Psoas muscle (tissue), 8 donors: Measurements from ENCODE around the gene SLC2A4RG. TPM values are rescaled to one million over a fixed set of nuclear protein-coding genes. Genes with fewer than 3 reads are reported as not detected.
"Not testable (repeated sequence)": the region's sequence is repeated elsewhere in the genome, so short reads cannot be mapped to it uniquely, and the experiment has no call there.

Source experiments
- ATAC-seq, 4 donors: fragments of 200-7000 bp; cut with Tn5 transposase; one replicate each; pipeline ENCODE4 v1.9.1; 2020; ENCODE audit warnings: moderate library complexity in 3 of 4, mild to moderate bottlenecking in 2 of 4
- DNase-seq, 2 donors: peaks; one replicate each; pipeline ENCODE4 v3.0.0-alpha.2; 2020
- H3K27ac ChIP-seq: fragments of 200-600 bp; one replicate; pipeline ENCODE4 v1.8.0; 2022
- H3K27me3 ChIP-seq, 3 donors: fragments of 200-600 bp in 1 of 3; one replicate each; pipeline versions ENCODE4 v1.6.1 to v1.8.0; 2013 to 2022; ENCODE audit warnings: low read length in 2 of 3, mild to moderate bottlenecking in 2 of 3, moderate library complexity in 1 of 3; ENCODE audit not compliant: insufficient read depth in 3 of 3
- H3K36me3 ChIP-seq, 2 donors: fragments of 200-600 bp in 1 of 2; one replicate each; pipeline versions ENCODE4 v1.6.1 to v1.8.0; 2013 to 2022; ENCODE audit warnings: low read depth in 1 of 2, mild to moderate bottlenecking in 1 of 2, moderate library complexity in 1 of 2; ENCODE audit not compliant: insufficient read depth in 1 of 2
- H3K4me1 ChIP-seq: fragments of 200-600 bp; one replicate; pipeline ENCODE4 v1.8.0; 2022
- H3K4me3 ChIP-seq: fragments of 200-600 bp; one replicate; pipeline ENCODE4 v1.8.0; 2022; ENCODE audit warnings: mild to moderate bottlenecking
- H3K9me3 ChIP-seq: fragments of 200-600 bp; one replicate; pipeline ENCODE4 v1.8.0; 2022
- WGBS, 3 donors: extraction: QIAGEN DNeasy Blood & Tissue Kit; methylation state at CpG; one replicate each; pipeline versions ENCODE4 v1.1.6 to v1.1.7; 2013; 5-methylcytosine and 5-hydroxymethylcytosine counted together
- intact Hi-C, 2 donors: fragments of 100-400 bp; cut with DNase I; formaldehyde crosslinking; loops; one replicate each; pipeline versions ENCODE4 v1.11.0 to v1.14.2; 2022
- polyA plus RNA-seq, 3 donors: library from polyadenylated mRNA; stranded (reverse); fragments of 200-250 nt; gene quantifications; one replicate each; pipeline ENCODE4 v1.2.3, GENCODE V29; 2013
- total RNA-seq, 4 donors: library from RNA; stranded (reverse); fragmentation: NEBNext Ultra II Directional in 2 of 4; extraction: Animal tissue kit (Norgen Biotek cat#: 25700) in 2 of 4; gene quantifications; one replicate each; pipeline versions ENCODE4 v1.2.1 to v1.2.4, GENCODE V29; 2021 to 2023
- TF ChIP-seq, protein P1 (sequence below): fragments of 200-600 bp; IDR thresholded peaks from one replicate; pipeline ENCODE4 v1.8.0; 2022; ENCODE audit warnings: antibody characterized with exemption
- donor health status: healthy with polysubstance abuse.
- donor health status: DM: no; HTN: no; CAD: no; lungs with moderate emphysema.
- donor health status: Bipolar disorder and iron deficiency.
- donor health status: healthy.
- donor health status: DM: yes; HTN: yes; CAD: no.
- donor health status: DM: no; HTN: no; CAD: no.
- donor health status: DM: no; HTN: no; CAD: no.
- donor health status: DM: yes; HTN: yes; CAD: no.

The SLC2A4RG gene
- total and polyA plus RNA-seq, 7 donors = 27.1 to 79.1 (median 43.7) TPM

DNA sequence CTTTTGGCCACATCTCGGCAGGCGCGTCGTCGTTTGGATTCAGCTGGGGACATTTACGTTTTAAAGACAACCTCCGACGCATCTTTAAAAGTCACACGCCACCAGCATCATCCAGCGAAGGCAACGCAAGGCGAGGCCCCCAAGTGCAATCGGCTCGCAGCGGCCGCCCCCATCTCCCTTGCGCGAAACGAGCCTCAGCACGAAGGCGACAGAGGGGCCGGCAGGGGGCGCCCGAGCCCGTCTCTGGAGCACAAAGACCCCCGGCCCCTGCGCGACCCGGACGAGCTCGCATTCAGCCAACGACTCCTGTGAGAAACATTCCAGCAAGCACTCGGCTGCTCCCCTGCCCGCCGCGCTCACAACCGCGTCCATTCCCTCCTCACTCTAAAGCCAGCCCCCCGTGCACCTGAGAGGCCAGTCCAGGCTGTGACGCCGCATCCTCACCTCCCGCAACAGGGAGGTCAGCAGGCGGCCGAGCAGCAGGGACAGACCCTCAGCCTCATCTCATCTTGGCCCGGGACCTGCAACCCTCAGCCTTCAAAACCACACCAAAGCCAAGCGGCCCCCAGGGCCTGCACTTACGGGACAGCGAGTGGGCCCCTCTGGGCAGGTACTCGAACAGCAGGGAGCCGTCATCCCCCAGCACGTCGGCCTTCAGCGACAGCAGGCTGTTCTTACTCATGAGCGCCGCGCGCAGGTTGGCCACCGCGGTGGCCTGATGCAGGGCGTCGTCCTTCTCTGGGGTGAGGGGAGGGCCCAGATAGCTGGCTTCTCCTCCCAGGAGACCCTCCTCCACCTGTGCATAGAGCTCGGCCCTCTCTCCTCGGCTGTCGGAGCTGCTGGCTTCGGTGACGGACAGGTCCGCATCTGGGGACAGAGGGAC is 35.8 kb downstream of the SLC2A4RG start:
- Histone ChIP-seq H3K4me1 (peaks cover 5% of the 10 kb centered on the region), H3K36me3 (no peaks in the 10 kb centered on the region), H3K4me3 (peak overlapping the region; percentile 54), H3K9me3 (no peaks in the 10 kb centered on the region), H3K27me3 (no peaks in the 10 kb centered on the region), H3K27ac (no peak overlapping the region)
- TF ChIP-seq, protein P1, sequence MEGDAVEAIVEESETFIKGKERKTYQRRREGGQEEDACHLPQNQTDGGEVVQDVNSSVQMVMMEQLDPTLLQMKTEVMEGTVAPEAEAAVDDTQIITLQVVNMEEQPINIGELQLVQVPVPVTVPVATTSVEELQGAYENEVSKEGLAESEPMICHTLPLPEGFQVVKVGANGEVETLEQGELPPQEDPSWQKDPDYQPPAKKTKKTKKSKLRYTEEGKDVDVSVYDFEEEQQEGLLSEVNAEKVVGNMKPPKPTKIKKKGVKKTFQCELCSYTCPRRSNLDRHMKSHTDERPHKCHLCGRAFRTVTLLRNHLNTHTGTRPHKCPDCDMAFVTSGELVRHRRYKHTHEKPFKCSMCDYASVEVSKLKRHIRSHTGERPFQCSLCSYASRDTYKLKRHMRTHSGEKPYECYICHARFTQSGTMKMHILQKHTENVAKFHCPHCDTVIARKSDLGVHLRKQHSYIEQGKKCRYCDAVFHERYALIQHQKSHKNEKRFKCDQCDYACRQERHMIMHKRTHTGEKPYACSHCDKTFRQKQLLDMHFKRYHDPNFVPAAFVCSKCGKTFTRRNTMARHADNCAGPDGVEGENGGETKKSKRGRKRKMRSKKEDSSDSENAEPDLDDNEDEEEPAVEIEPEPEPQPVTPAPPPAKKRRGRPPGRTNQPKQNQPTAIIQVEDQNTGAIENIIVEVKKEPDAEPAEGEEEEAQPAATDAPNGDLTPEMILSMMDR = peak; percentile 62
- ATAC-seq (peak; percentile 54 to 84 (median 56)), DNase-seq (peak; percentile 59 to 73)
- intact Hi-C loops = no loop called here
- WGBS, 3 donors = 44 to 50% (median 45%) methylated on average over 66 to 67 of the region's 67 CpGs

DNA sequence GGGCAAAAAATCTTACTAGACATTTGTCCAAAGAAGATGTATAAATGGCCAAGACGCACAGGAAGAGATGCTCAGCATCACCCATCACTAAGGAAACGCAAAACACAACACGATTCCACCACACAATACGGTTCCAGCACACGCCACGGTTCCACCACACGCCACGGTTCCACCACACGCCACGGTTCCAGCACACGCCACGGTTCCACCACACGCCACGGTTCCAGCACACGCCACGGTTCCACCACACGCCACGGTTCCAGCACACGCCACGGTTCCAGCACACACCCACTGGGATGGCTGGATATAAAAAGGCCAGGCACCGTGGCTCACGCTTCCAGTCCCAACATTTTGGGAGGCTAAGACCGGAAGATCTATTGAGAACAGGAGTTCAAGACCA is 37.3 kb downstream of the SLC2A4RG start:
- H3K4me3 ChIP-seq, H3K9me3 ChIP-seq, DNase-seq, H3K36me3 ChIP-seq, H3K4me1 ChIP-seq, ATAC-seq, H3K27ac ChIP-seq, H3K27me3 ChIP-seq, intact Hi-C loops: not testable (repeated sequence)
- WGBS, 3 donors = 91 to 93% (median 91%) methylated on average over 23 of the region's 23 CpGs

DNA sequence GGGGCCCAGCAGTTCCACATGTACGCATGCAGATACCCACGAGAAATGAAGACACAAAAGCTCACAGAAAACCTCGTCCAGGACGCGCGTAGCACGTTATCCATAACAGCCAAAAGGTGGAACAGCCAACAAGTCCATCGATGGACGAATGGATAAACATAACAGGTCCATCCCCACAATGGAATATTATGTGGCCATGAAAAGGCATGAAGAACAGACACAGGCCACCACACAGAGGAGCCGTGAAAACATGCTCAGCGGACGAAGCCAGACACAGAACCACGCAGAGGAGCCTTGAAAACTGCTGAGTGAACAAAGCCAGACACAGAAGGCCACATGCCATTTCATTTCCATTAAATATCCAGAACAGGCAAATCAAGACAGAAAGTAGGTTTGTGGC is 38.0 kb downstream of the SLC2A4RG start:
- no peaks in the 10 kb centered on the region for H3K9me3 ChIP-seq
- ATAC-seq = no peak
- peaks cover 5% of the 10 kb centered on the region for H3K4me1 ChIP-seq
- intact Hi-C loops = no loop called here
- no peaks in the 10 kb centered on the region for H3K36me3 ChIP-seq
- WGBS, 3 donors = 94 to 97% (median 95%) methylated on average over 13 of the region's 13 CpGs
- TF ChIP-seq, protein P1 = no peak
- DNase-seq = no peak
- no peak overlapping the region for H3K4me3 ChIP-seq
- H3K27ac ChIP-seq = no peak overlapping the region
- no peaks in the 10 kb centered on the region for H3K27me3 ChIP-seq

DNA sequence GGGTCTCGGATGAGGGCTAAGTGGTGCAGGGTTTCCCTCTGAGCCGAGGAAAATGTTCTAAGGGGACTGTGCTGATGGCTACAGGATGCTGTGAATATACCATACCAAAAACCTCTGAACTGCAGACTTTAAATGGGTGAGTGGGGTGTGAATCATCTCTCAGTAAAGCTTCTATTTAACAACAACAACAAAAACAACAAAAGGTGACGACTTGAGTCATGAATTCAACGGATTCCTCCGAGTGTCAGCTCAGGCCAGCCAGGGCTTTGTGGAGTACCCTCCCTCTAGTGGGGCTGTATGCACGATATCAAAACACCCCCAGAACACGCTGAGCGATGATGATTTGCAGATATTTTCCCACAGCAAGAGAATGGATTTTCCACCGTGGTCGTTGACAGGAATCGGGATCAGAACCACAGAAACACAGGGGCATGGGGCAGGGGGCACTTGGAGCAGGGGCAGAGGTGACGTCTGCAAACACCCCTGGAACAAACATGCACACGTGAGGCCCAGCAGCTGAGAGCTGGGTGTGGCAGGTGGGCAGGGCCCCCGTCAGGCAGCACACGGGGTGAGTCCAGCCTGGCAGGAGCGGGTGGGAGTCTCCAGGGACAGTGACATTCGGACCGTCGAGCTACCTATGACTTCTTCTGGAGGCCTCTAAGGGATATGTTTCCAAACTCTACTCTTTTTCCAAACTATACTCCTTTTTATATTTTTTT is 38.6 kb downstream of the SLC2A4RG start:
- Histone ChIP-seq H3K4me1 (peaks cover 5% of the 10 kb centered on the region), H3K27ac (no peak overlapping the region), H3K9me3 (no peaks in the 10 kb centered on the region), H3K27me3 (no peaks in the 10 kb centered on the region), H3K36me3 (no peaks in the 10 kb centered on the region), H3K4me3 (no peak overlapping the region)
- intact Hi-C loops = no loop called here
- 65 to 67% (median 65%) methylated on average over 19 of the region's 19 CpGs for WGBS, 3 donors
- DNase-seq (no peak), ATAC-seq (no peak)
- TF ChIP-seq, protein P1 = no peak

DNA sequence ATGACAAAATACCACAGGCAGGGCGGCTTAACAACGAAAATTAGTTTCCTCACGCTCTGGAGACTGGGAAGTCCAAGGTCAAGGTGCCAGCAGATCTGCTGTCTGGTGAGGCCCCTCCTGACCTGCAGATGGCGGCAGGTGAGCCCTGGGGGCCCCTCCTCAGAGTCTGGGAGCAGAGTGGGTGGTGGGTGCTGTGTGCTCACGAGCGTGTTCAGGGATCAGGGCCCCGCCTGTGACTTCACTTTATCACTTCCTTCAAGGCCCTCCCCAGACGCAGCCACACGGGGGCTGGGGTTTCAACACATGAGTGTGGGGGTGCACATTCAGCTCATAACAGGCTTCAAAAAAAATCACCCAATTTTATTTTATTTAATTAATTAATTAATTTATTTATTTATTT is 39.3 kb downstream of the SLC2A4RG start:
- Histone ChIP-seq H3K27ac (no peak overlapping the region), H3K9me3 (no peaks in the 10 kb centered on the region), H3K4me3 (no peak overlapping the region), H3K4me1 (peaks cover 5% of the 10 kb centered on the region), H3K36me3 (no peaks in the 10 kb centered on the region), H3K27me3 (no peaks in the 10 kb centered on the region)
- DNase-seq = no peak
- intact Hi-C loops = no loop called here
- 83 to 89% (median 88%) methylated on average over 9 of the region's 9 CpGs for WGBS, 3 donors
- ATAC-seq = no peak
- TF ChIP-seq, protein P1 = no peak
